Fibroblast of skin of abdomen (primary cell): Measurements from ENCODE around the gene SLC4A5.

ENCODE experiments used
- DNase-seq: peaks from one replicate; pipeline ENCODE4 v3.0.0-alpha.2; 2013

Gene SLC4A5

DNA sequence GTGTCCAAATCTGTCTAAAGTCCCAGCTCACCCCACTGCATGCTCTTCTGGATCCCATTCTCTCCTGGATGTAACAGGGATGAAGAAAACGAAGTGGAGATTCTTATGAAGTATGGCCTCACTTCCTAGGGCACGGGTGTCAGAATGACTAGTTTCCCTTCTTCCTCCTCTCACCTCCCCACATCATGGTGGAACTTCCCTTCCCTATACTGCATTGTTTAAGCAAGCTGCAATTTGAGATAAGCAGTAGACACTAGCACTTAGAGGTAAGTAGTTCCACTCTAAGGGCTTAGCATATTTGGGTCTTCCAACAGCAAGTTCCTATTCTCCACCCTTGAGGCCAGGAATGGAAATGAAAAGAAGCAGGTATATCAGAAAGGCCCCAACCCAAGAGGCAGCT lies 29.7 kb downstream of the SLC4A5 start:
- no peak for DNase-seq

DNA sequence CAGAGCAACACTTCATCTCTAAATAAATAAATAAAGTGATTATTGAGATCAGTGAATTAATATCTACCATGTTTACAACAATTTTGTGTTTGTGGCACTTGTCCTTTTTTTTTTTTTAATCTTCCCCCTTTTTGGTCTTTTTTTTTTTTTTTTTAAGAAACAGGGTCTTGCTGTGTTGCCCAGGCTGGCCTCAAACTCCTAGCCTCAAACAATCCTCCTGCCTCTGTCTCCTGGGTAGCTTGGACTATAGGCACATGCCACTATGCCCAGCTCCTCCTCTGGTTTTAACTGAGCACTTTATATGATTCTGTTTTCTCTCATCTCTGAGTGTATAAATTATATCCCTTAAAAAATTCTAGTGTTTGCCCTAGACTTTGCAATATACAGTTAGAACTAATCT lies 30.3 kb downstream of the SLC4A5 start:
- no peak for DNase-seq

DNA sequence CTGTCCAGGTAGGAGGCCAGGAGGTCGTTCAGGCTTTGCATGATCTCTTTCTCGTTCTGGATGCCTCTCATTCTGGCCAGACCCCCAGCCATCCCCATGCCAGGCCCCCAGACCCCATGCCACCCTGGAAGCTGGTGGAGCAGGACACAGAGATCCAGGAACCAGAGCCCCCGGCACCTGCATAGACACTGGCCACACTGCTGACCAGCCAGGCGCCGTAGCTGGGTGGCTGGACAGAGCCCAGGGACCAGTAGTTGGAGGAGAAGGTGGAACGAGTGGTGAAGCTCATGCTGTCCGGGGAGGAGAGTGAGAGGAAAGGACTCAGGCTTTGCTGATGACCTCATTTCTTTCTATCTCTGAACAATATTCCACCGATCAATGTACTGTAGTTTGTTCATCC lies 35.5 kb downstream of the SLC4A5 start:
- no peak for DNase-seq

DNA sequence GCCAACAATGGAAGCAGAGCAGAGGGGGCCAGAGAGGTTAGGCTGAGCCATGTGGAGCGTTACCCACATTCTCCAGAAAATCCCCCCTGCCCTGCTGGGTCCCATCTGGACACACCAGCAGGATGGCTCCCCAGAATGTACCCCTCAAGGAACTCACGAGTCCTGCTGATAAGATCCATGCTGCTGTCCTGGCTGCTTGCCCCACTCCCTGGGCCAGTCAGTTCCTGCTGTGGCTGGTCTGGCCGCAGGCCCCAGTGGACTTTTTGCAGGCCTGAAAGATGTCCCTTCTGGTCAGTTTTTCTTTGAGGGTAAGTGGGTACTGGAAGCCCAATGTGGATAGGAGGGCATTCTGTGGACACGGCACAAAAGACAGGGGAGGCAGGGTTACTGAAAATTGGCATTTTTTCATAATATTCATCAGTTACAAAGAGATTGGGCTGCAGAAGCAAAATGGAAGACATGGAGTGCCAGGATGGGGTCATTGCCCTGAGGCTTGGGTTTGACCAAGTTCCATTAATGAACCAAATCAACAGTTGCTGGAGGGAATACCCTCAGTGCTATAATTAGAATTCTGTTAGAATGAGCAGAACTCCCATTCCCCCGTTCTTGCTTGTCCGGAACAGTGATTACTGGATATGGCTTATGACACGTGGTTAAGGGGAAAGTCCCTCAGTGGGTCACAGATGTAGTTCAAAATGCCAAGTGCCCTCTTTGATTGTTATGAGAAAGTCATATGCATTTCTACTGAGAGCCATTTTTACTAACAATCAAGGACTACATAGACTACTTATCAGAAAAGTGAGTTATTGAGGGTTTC lies 38.7 kb downstream of the SLC4A5 start:
- DNase-seq = no peak

DNA sequence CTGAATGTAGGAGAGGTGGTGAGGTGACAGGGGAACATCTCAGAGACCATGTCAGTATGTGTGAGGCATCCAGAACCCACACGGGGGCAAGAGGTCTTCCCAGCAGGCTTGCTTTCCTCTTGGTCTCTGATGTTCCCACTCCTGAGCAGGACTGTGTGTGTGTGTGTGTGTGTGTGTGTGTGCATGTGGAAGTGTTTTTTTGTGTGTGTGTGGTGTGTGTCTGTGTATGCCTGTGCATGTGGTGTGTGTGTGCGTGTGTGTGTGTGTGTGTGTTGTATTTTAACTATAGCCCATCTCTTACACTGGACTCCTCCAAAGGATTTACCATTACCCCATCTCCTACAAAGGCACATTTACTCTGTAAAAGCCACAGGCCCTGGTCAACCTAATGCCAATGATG lies 40.4 kb downstream of the SLC4A5 start:
- no peak for DNase-seq

DNA sequence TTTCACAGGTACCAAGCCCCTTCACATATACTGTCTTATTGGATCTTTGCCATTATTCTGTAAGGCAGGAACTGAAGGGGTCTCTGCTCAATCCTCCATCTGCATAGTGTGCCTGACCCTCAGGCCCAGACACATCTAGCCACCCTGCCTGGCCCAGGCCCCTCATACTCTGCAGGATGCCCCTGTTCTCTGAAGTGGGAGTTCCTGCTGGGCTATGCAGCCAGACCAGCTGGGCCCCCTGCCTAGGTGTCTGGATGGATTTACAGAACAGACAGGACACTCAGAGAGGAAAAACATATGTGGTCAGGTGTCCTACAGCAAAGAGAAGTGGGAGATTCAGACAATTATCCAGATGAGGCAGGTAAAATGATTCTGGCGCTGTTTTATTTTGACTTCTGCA lies 42.0 kb downstream of the SLC4A5 start:
- no peak for DNase-seq

DNA sequence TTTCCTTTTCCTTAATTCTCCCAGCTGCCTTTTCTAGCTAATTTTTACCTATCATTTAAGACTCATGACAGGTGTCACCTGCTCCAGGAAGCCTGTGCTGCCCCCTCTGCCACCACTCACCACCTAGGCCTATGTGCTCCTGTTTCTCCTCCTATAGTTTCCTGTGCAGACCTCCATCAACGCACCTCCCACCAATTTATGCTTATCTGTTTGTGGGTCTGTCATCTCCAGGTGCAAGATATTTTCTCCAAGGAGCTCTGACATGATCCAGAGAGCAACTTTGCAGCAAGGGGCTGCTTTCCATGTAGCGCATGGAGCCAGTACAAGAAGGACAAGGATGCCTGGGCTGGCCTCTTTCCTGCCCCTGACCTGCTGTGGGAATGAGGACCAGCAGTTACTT lies 42.7 kb downstream of the SLC4A5 start:
- DNase-seq = no peak

DNA sequence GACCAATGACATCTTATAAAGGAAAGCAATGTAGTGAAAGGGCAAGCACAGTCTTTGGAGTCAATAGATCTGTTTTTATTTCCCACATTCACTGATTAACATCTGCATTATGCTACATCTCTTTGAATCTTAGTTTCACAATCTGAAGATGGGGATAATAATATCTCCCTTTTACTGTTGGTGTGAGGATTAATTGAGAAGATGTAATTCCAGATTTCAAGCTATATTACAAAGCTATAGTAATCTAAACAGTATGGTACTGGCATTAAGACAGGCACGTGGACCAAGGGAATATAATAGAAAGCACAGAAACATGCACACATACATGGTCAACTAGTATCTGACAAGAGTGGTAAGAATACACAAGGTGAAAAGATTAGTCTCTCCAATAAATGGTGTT lies 45.3 kb downstream of the SLC4A5 start:
- no peak for DNase-seq

DNA sequence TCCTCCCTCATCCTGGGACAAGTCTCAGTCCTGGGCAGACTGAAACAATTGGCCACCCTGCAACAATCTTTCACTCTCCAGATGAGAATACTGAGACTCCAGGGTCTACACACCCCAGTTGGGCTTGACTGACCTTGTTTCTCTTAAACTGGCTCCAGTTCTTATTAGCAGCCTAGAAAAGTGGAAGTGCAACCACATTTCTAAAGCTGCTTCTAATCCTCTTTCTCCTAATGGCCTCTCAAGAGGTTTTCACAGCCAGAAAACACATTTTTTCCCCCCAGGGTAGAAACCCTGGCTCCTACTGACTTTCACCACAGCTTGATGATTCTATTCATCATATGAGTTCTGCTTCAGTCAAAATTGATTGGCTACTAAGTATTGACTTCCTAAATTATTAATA lies 45.8 kb downstream of the SLC4A5 start:
- no peak for DNase-seq

DNA sequence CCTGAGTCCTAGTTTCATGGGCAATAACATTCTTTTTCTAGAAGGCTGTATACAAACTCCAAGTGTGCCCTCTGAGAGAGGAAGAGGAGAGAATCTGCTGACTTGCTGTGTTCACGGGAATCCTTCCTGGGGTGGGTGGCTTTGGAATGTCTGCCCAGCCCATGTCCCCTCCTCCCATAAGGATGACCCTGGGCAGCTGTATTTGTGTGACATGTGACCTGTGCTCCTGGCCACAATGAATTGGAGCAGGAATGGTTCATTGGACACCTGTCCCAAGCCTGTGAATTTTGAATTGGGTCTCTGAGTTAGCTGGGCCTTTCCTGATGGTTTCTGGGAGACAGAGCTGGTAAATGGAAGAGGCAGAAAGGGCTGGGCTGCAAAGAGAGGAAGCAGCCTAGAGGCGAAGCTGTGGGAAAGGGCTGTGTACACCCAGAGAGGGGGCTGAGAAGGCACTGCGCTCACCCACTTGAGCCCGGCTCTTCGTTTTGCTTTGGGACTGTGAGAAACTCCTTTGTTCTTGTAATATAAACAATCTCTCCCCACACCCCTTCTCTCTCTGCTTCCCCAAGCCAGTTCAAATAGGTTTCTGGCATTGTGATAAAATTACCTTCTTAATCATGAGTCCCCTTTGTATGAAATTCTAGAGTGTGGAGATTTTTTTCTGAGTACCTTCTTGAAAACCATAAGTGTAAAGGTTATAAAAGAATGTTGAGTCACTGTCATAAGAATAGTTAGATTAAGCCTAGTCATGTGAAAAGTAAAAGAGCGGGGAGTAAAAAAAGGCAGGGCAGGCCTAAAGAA lies 49.8 kb downstream of the SLC4A5 start:
- DNase-seq = no peak

DNA sequence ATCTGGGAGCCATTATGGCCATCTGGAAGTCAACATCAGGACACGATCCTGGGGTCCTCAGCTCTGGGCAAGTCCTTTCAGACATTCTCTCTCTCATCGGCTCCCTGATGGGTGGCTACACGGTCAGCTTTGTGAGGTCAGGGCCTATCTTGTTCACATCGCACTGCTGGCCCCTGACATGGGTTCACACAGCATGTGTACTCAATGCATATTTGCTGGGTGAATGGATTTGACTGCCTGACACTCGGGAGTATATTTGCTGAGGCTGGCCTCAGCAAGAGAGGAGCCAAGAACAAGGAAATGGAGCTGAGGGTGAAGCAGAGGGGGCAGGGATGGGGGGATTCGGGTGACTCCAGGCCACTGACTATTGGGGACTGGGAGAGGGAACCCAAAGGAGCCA lies 50.5 kb downstream of the SLC4A5 start:
- no peak for DNase-seq

DNA sequence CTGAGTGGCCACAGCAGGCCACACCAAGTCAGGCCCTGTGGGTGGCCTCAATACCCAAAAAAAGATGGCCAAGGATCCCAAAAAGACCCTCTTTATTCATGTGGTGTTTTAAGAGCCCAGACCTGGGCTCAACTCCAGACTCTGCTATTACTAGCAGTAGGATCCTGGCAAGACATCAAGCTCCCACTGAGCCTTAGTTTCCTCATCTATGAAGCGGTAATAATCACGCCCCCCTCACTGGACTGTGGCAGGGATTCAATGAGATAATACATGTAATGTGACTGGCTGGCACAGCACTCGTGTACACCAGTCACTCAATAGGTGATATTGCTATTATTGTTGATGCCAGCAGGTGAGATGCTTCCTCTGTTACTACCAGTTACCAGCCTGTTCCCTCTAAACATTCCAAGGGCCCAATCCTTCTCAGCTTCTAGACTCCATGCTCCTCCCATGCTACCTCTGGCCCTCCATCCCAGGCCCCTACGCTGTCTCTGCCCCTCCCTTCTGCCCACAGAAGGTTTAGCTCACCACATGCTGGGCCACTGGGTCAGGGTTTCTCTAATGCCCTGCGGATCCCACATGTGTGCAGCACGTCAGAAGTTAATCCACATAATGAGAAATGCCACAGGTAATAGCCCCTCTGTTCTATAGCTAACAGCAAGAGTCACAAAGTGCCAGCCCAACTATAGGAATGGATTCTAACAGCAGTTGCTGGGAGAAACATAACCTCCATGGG lies 51.2 kb downstream of the SLC4A5 start:
- no peak for DNase-seq

DNA sequence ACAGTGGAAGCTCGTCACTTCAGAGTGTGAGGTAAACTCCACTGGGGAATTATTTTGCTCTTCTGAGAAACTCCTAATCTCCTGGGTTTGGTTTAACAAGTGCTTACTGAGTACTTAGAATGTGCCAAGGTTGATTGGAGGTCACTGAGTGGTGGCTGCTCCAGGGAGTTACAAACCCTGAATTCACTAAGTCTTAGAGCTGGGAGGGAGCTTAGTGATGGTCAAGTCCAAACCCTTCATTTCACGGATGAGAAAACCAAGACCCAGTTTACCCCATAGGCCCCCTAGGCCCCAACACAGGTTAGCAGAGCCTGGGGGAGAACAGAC lies 52.0 kb downstream of the SLC4A5 start:
- no peak for DNase-seq

DNA sequence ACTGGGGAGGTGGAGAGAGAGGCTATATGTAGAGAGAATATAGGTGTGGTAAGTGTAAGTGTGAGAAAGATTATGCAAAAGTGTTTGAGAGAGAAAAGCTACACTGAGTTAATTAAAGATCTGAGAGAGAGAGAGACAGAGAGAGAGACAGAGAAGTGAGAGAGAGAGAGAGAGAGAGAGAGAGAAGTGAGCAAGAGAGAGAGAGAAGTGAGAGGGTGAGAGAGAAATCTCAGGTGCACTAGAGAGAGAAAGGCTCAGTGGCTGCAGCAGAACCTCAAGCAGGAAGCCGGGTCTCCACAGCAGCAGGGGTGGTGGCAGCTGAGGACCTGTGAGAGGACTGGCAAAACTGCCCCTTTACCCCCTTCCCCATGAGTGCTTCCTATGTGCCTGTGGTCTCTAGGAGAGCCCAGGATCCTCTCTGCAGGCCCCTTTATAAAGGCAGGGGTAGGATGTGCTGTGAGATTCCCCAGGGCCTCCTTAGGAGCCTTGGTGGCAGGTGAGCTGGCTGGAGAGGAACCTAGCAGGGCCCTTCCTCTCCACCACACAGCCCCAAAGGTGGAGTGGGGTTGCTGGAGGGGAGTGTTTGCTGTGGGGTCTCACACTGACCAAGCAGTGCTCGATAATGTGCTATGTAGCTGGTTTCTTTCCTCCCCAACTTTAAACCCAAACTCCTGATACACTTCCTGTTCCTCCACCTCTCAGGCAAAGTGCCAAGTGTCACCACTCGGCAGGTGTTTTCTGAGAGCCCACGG lies 52.6 kb downstream of the SLC4A5 start:
- DNase-seq = no peak

DNA sequence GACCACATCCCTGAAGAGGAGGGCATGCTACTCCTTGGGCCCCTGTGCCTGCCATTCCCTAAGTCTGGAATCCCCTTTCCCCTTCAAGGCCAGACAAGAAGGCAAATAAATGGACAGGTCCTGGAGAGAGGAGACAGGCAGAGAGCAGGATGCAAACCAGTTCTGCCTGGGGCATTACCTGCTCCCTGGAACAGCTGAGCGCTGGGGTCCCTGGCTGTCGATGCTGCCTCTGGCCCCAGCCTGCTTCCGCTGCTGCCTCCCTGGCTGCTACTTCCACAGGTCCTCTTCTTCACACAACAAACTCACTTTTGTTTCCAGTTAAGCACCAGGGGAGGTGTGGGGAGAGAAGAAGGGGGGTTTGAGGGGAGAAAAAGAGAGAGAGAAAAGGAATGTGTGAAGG lies 53.1 kb downstream of the SLC4A5 start:
- no peak for DNase-seq

DNA sequence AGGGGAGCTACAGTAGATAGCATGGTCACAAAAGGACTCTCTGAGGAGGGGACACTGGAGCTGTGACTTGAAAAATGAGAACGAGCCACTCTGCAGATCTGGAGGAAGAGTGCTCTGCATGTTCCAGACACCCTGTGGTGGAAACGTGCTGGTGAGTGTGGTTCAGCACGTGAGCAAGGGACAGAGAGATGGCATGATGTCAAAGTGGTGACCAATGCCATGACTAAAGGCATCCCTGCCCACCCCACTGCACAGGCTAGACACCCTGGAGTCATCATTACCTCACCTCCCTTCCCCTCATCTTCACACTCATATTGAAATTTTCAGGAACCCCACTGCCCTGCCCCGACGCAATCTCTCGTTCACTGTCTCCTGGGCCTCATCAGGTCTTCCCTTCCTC lies 56.5 kb downstream of the SLC4A5 start:
- no peak for DNase-seq

DNA sequence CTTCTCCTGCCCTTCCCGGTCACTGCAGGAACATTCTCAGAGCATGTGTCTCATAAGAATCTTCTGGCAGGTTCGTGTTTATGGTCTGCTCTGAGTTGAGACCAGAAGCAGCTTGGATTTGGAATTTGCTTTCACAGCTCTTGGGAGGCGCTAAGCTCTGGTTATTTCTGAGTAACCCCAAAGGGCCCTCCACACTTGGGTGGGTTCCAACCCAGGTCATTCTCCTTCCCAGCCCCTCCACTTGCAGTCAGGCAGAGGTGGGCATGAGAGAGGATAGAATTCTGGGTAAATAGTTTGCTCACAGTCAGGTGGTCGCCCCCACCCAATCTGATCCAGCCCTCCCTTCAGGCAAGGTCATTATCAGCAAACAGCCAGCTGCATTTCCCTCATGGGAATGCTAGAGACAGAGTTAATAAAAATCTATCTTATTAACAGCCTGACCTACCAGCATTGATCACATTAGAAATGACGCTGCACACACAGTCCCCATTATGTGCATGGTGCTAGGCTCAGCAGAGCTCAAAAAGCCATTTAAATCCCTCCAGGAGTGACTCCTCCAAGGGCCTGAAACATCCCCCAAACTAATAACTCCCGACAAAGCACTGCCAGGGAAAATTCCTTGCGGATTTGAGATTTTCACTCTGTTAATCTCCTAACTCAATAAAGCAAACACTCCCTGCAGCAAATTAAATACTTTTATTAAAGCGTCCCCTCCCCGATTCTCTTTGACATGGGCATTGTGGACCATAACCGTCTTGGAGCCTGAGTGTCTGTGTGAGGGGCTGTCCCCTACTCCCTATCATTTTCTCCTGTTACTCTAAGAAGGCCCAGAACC lies 61.9 kb downstream of the SLC4A5 start:
- no peak for DNase-seq

DNA sequence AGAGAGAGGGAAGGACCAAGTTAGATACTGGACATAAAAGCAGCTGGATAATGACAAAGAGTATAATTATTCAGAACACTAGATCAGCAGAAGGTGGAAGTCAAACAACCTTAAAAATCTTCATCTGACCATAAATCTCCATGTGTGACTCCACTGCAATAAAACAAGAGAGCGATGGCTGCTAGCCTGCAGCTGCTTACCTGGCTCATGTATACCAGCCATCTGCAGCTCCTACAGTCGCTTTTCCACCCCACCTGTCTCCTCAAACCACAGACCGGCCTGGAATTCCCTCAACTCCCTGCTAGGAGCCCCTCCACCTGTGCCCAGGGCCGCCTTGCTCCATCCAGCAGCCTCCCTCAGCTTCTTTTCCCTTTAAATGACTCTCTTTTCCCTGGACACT lies 64.5 kb downstream of the SLC4A5 start:
- DNase-seq = no peak

DNA sequence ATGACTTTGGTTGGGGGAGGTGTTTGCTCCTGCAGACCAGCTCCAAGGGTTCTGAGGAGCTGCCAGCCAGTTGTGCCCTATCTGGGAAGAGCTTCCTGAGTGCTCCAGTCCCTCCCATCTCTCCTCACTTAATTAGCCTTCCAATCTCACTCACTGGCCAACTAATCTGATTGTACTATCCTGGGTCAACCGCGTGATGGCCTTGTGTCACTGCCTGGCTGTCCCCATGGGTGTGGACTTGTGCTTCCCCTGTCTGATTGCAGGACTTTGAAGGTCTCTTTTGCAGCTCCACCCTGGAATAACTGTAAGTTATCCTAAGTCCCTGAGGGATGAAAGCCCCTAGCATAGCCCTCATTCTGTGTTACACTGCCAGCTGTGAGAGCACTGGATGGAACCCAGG lies 65.0 kb downstream of the SLC4A5 start:
- DNase-seq = no peak

DNA sequence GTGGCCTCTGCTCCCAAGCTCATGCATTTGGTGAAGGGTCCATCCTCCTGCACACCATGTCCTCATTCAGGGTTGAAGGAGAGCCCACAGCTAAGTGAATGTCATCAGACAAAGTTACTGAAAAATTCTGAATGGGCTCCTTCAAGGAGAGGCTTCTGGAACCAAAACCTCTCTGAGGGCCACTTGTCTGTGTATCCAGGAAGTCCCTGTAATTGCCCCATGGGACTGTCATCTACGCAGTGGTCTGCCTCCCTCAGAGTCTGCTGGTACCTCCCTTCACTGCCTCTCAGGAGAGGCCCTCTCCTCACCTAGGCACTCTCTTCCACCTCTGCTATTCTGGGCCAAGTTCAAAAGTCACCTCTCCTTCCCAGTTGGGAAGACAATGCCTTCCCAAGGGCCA lies 68.0 kb downstream of the SLC4A5 start:
- DNase-seq = no peak

DNA sequence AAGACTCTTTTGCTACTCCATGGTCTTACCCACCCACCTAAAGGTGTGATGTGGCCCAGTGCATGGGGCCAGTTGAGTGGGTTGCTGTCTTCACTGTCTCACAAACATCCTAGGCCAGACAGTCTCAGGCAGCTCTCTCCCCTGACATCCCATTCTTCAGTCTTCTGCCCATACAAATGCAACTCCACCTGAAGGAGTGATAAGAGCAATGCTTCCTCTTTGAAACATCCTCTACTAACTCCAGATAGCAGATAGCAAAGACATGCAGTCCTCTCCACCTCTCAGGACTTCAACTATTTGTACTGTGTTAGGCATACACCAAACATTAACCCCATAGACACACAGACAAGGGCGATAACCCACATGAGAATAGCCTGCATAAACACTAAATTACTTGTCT lies 73.5 kb downstream of the SLC4A5 start:
- DNase-seq = no peak

DNA sequence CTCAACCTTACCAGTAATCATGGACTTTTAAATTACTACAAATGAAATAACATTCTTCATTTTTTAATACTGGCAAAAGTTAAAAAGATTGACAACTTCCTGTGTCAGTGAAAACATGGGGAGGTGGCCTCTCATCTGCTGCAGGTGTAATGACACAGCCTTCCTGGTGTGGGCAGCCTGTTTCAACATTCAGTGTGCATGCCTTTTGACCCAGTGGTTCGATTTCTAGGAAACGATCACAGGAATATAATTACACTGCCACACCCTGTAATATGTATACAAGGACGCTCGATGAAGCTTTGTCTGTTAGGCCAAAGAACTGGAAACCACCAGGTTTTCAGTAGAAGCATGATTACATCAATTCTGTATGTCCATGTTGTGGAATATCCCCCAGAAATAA lies 76.1 kb downstream of the SLC4A5 start:
- no peak for DNase-seq
